H1 (cell line): ENCODE data around the gene TGIF1. TPM values are rescaled to one million over a fixed set of nuclear protein-coding genes. Genes with fewer than 3 reads are reported as not detected.

ENCODE experiments used
- ASH2L ChIP-seq: fragments of 200-600, 300-600 bp; sonication (generic); IDR thresholded peaks from one replicate; pipeline ENCODE4 v1.7.1; 2017; ENCODE audit warnings: low read length
- SRF ChIP-seq: IDR thresholded peaks from 2 replicates; pipeline ENCODE4 v1.6.1; 2011; ENCODE audit warnings: mild to moderate bottlenecking, low read depth, low read length, moderate library complexity
- polyA plus RNA-seq, 7 experiments: library from polyadenylated mRNA; depleted of rRNA in 3 of 7; stranded (reverse) in 5 of 7; unstranded in 2 of 7; fragments of >200 nt in 5 of 7; fragments of 200-250 nt in 2 of 7; gene quantifications; 1 replicate in 5 of 7; 2 replicates in 1 of 7; 4 replicates in 1 of 7; pipeline versions ENCODE4 v1.2.1 to v1.2.3, GENCODE V29; 2011 to 2013; ENCODE audit warnings: missing spikeins in 2 of 7, mixed read lengths in 2 of 7
- total RNA-seq: library from RNA; stranded (reverse); fragmentation: NEBNext Ultra II Directional; extraction: Animal tissue kit (Norgen Biotek cat#: 25700); gene quantifications from 2 replicates; pipeline ENCODE4 v1.2.1, GENCODE V29; 2021
- TF ChIP-seq, protein P1 (sequence below): fragments of 300-600 bp; sonication (generic); IDR thresholded peaks from 2 replicates; pipeline ENCODE4 v1.7.1; 2012; ENCODE audit warnings: low read length, moderate library complexity, mild to moderate bottlenecking, inconsistent platforms; ENCODE audit not compliant: insufficient replicate concordance

TGIF1 gene
- total and polyA plus RNA-seq, 2 of the 8 experiments (the other 6 are each of a cell fraction or from before 2014, with no cell fraction given) = 256 to 262 TPM

DNA sequence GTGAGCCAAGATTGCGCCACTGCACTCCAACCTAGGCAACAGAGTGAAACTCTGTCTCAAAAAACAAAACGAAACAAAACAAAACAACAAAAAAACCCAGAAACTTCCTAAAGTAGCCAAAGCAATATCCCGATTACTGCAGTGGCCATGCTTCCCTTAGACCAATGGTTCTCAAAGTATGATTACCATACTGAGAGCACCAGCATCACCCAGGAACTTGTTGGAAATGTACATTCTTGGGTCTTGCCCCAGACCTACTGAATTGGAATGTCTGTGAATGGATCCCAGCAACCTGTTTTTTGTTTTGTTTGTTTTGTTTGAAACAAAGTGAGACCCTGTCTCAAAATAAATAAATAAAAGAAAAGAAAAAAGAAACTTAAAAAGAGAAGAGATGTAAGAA is 41.9 kb upstream of the TGIF1 start (continued):
- TF ChIP-seq SRF = no peak
- TF ChIP-seq, protein P1, sequence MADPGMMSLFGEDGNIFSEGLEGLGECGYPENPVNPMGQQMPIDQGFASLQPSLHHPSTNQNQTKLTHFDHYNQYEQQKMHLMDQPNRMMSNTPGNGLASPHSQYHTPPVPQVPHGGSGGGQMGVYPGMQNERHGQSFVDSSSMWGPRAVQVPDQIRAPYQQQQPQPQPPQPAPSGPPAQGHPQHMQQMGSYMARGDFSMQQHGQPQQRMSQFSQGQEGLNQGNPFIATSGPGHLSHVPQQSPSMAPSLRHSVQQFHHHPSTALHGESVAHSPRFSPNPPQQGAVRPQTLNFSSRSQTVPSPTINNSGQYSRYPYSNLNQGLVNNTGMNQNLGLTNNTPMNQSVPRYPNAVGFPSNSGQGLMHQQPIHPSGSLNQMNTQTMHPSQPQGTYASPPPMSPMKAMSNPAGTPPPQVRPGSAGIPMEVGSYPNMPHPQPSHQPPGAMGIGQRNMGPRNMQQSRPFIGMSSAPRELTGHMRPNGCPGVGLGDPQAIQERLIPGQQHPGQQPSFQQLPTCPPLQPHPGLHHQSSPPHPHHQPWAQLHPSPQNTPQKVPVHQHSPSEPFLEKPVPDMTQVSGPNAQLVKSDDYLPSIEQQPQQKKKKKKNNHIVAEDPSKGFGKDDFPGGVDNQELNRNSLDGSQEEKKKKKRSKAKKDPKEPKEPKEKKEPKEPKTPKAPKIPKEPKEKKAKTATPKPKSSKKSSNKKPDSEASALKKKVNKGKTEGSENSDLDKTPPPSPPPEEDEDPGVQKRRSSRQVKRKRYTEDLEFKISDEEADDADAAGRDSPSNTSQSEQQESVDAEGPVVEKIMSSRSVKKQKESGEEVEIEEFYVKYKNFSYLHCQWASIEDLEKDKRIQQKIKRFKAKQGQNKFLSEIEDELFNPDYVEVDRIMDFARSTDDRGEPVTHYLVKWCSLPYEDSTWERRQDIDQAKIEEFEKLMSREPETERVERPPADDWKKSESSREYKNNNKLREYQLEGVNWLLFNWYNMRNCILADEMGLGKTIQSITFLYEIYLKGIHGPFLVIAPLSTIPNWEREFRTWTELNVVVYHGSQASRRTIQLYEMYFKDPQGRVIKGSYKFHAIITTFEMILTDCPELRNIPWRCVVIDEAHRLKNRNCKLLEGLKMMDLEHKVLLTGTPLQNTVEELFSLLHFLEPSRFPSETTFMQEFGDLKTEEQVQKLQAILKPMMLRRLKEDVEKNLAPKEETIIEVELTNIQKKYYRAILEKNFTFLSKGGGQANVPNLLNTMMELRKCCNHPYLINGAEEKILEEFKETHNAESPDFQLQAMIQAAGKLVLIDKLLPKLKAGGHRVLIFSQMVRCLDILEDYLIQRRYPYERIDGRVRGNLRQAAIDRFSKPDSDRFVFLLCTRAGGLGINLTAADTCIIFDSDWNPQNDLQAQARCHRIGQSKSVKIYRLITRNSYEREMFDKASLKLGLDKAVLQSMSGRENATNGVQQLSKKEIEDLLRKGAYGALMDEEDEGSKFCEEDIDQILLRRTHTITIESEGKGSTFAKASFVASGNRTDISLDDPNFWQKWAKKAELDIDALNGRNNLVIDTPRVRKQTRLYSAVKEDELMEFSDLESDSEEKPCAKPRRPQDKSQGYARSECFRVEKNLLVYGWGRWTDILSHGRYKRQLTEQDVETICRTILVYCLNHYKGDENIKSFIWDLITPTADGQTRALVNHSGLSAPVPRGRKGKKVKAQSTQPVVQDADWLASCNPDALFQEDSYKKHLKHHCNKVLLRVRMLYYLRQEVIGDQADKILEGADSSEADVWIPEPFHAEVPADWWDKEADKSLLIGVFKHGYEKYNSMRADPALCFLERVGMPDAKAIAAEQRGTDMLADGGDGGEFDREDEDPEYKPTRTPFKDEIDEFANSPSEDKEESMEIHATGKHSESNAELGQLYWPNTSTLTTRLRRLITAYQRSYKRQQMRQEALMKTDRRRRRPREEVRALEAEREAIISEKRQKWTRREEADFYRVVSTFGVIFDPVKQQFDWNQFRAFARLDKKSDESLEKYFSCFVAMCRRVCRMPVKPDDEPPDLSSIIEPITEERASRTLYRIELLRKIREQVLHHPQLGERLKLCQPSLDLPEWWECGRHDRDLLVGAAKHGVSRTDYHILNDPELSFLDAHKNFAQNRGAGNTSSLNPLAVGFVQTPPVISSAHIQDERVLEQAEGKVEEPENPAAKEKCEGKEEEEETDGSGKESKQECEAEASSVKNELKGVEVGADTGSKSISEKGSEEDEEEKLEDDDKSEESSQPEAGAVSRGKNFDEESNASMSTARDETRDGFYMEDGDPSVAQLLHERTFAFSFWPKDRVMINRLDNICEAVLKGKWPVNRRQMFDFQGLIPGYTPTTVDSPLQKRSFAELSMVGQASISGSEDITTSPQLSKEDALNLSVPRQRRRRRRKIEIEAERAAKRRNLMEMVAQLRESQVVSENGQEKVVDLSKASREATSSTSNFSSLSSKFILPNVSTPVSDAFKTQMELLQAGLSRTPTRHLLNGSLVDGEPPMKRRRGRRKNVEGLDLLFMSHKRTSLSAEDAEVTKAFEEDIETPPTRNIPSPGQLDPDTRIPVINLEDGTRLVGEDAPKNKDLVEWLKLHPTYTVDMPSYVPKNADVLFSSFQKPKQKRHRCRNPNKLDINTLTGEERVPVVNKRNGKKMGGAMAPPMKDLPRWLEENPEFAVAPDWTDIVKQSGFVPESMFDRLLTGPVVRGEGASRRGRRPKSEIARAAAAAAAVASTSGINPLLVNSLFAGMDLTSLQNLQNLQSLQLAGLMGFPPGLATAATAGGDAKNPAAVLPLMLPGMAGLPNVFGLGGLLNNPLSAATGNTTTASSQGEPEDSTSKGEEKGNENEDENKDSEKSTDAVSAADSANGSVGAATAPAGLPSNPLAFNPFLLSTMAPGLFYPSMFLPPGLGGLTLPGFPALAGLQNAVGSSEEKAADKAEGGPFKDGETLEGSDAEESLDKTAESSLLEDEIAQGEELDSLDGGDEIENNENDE = no peak
- TF ChIP-seq ASH2L = no peak
